ENCODE measurements around the gene FCGR3A.
A peak's percentile ranks its signal among the peaks of the same experiment; 100 is the strongest.
"Not testable (repeated sequence)": the region's sequence is repeated elsewhere in the genome, so short reads cannot be mapped to it uniquely, and the experiment has no call there.

FCGR3A gene

DNA sequence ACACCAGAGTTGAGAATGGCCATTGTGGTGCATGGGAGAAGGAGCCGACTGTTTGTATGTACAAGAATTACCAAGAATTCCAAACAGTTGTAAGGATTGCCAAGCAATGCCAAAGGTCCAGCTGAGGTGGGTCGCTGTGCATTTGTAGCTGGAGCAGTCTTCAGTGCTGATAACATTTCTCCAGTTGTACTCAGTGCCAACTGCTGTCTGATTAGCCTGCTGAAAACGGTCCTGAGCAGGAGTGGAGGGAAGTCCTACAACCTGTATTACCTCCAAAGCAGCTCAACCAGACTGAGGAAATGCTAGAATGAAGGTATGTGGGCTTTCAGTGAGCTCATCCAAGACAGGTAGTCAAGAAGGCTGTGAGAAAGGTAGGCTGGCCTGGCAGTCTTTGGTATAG, 6.5 kb upstream of the FCGR3A start:
- not testable (repeated sequence) for DNase-seq

DNA sequence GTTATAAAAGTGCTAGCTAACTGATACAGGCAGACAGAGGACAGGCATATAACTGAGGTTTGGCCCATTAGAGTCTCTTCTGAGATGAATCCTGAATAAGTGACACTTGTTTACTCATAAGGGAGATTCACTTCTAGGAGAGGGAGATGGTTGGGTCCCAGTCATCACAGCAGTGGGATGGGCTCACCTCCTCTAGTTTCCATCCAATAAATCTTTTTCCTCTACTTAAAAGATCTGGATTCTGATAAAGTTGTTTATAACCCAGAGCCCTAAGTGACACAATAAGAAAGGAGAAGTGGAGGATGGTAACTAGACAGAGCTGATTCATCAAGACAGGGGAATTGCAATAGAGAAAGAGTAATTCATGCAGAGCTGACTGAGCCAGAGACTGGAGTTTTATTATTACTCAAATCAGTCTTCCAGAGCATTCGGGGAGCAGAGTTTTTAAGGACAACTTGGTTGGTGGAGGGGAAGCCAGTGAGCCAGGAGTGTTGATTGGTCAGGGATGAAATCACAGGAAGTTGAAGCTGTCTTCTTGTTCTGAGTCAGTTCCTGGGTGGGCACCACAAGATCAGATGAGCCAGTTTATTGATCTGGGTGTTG, 5.3 kb upstream of the FCGR3A start:
- DNase-seq = not testable (repeated sequence)

DNA sequence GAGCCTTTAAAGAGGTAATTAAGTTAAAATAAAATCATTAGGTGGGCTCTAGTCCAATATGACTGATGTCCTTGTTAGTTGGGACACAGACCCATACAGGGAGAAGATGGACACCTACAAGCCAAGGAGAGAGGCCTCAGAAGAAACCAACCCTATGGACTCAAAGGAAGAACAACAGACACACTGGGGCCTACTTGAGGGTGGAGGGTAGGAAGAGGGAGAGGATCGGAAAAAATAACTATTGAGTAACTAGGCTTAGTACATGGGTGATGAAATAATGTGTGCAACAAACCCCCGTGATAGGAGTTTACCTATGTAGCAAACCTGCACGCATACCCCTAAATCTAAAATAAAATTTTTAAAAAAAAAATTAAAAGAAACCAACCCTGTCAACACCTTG, 4.7 kb upstream of the FCGR3A start:
- DNase-seq = not testable (repeated sequence)

DNA sequence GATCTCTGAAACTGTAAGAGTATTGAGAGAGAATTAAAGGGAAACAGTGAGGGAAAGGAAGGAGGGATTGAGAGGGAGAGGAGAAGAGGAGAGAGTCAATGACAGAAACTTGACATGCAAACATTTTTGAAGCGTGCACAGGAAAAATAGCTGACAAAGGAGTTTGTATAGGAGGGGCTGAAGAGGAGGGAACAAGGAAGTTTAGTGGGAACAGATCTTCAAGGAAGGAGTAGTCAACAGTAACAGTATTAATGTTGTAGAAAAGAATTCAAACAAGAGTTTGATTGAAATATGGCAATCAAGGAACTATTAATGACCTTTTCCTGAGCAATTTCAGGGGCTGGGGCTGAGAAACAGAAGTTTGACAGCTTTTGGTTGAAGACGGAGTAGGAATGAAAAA, 4.0 kb upstream of the FCGR3A start:
- not testable (repeated sequence) for DNase-seq

DNA sequence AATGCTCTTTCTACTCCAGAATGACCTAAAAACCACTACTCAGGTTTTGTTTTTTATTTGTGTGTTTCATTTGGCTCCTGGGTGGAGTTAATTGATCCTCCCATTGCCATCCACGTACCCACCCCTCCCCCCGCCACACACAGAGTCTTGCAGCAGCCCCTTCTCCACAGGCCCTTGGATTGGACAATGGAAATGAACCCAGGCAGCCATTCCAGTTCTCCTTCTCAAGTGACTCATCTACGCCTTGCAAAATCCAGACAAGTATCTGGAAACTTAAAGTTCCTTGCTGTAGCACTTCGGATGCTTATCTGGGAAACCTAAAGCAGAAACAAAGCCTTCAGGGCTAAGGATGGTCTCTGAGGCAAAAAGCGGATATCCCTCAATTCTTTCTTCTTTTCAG, 1.3 kb upstream of the FCGR3A start:
- DNase-seq = not testable (repeated sequence)

- DNase-seq = not testable (repeated sequence)
Measured at GRCh38 chr1:161548749-161549406, 740 bp downstream of the FCGR3A start.

- not testable (repeated sequence) for DNase-seq
Measured at GRCh38 chr1:161547995-161548741, 1.4 kb downstream of the FCGR3A start.

DNA sequence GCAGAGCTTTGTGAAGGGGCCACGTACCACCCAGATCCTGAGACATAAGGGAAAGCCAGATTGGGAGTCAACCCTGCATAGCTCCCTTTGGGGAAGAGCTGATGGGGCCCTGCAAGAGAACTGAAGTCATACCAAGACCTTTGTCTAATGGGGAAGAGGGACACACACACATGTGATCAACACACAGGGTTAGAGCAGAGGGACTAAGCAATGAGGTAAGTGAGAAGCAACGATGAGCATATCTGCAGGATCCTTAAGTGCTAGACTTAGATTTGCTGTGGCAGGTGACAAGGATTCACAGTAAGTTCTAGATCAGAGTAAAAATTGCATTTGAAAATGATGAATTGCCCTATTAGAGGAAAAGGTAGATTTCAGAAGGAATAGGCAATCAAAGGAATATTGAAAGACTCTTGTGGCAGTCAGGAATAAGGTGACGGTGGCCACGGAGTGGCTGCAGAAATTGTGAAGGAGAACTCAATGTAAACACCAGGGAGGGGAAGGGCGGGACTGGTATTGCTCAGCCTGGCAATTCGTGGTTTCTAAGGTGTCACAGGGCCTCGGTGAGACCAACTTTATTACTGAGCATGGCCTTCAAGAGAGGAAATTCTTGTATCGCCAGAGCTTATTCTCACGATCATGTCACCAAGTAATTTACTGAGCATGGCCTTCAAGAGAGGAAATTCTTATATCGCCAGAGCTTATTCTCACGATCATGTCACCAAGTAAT, 4.5 kb downstream of the FCGR3A start:
- DNase-seq = not testable (repeated sequence)

- DNase-seq = not testable (repeated sequence)
Measured at GRCh38 chr1:161543125-161543524, 6.5 kb downstream of the FCGR3A start.

GRCh38 chr1:161542091-161542559, 7.5 kb downstream of the FCGR3A start:
- not testable (repeated sequence) for DNase-seq

DNA sequence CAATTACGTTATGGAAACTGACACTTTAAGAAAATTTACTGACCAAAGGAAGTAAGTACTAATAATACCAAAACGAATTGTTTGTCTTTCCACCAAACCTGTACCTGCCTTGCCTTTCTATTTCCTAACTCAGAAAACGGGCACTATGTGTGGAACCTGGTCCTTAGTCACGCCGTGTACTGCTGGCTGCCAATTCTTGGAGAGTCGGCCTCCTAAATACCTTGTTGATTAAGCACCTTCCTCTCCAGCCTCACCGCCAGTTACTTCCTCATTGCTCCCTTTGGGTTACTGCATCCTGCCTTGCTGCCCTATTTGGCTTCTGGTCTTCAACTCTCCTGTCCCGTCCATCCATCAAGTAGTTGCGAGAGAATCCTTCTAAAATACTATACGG, 9.1 kb downstream of the FCGR3A start:
- not testable (repeated sequence) for DNase-seq

- peak; percentile 38 for DNase-seq
Measured at GRCh38 chr1:161539731-161540569, 9.7 kb downstream of the FCGR3A start.

- DNase-seq = not testable (repeated sequence)
Measured at GRCh38 chr1:161538925-161539479, 10.6 kb downstream of the FCGR3A start.

DNA sequence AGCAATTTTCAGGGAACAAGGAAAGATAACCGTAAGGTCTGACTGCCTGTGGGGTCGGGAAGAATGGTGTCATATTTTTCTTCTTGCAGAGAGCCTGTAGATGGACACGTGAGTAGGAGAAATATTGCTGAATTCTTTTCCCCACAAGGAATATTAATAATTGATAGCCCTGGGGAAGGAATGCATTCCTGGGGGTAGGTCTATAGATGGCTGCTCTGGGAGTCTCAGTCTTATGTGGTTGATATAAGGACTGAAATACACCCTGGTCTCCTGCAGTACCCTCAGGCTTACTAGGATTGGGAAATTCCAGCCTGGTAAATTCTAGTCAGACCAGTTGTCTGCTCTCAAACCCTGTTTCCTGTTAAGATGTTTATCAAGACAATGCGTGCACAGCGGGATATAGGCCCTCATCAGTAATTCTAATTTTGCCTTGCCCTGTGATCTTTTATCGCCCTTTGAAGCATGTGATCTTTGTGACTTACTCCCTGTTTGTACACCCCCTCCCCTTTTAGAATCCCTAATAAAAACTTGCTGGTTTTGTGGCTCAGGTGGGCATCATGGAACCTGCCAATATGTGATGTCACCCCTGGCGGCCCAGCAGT, 12.4 kb downstream of the FCGR3A start:
- DNase-seq = not testable (repeated sequence)

- not testable (repeated sequence) for DNase-seq
Measured at GRCh38 chr1:161532644-161533567, 16.7 kb downstream of the FCGR3A start.

DNA sequence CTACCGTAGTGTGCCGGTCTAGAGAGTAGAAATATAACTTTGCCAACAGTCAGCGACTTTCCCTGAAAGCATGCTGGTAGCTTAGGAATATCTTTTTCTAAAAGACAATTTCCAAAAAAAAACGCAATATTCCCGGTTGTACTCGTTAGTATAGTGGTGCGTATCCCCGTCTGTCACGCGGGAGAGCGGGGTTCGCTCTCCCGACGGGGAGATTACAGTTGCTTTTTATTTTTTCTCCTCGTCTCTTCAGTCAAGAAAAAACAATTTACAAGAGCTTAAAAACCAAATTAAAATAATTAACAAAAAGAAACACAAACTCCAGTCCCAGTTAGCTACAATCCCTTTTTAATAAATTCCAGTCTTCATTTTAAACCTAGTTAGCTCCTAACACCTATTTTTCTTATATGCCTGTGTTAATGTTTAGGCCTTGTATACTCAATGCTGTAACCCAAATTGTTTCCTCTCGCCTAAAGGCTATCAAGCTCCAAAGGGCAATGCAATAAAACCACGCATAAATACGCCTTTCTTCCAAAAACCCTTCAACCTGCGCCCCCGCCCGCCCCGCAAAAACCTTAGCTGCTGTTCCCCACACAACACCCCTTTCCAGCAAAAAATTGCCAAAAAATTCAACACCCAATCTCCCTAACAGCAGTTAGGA, 17.5 kb downstream of the FCGR3A start:
- DNase-seq = no peak

DNA sequence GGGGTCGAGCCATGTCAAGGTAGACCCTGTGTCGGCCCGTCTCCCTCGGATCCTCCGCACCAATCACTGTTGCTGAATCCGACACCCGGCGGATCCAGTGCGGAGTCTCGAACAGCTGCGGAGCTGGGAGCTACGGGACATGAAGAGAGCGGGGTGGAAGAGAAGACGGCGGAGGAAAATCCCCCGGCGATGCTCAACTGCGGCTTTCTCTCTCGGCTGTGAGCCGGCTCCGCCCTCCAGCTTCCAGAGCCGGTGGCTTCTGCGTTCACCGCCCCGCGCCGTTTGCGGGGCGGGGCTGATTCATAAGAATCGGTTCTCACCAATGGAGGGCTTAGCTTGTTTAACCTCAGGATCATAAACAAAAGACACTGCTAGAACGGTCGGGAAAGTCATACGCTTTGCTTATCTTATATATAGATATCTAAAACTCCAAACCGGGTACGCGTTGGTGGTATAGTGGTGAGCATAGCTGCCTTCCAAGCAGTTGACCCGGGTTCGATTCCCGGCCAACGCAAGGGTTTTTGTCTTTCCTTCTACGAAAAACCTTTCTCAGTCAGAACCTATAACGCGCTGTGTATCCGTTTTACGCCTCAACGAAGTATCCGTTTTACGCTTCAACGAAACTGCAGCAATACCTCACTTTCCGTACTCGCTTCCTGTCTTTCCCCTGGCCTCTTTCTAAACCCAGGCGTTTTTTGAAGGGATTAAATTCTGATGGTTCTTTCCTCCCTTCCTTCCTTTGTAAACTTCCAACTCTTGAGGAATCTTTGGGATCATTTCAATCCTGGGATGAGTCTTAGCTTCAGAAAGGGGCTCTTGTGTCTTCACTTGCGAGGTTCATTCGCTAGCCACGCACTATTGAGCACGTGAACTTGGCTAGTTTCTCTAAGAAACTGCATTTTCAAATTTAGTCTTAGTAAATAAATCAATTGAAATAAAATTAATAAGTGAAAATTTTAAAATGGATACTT, 18.7 kb downstream of the FCGR3A start:
- DNase-seq = peak; percentile 77

DNA sequence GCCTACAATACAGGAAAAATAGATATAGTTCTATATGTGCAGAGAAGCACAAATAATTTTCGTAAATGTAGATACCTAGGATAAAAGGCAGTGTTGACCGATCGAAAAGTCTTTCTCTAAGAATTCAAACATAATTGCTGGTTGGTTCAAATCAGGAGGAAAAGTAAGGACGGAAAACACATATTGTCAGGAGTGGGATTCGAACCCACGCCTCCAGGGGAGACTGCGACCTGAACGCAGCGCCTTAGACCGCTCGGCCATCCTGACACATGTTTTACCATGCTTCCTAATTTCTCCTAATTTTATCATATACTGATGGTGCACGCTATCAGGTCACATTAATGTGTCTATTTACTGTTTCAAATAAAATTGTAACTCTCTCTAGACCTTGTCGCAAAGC, 19.5 kb downstream of the FCGR3A start:
- DNase-seq = not testable (repeated sequence)
